ENCODE data around the gene KCTD11.
"Not testable (repeated sequence)": the region's sequence is repeated elsewhere in the genome, so short reads cannot be mapped to it uniquely, and the experiment has no call there.

KCTD11 gene

GRCh38 chr17:7357381-7357780 lies 5.4 kb downstream of the KCTD11 start:
- TF ChIP-seq CTCF (IDR thresholded peaks at IDR 0.05; ENCODE audit: low read depth, low read length) = no peak
- no peak for DNase-seq (ENCODE audit: extremely low read depth, low read depth)

- DNase-seq (ENCODE audit: extremely low read depth, low read depth) = no peak
- TF ChIP-seq CTCF (IDR thresholded peaks at IDR 0.05; ENCODE audit: low read depth, low read length) = no peak
These were observed 9.9 kb downstream of the KCTD11 start for GRCh38 chr17:7361906-7362305.

- no peak for TF ChIP-seq CTCF (IDR thresholded peaks at IDR 0.05; ENCODE audit: low read depth, low read length)
- no peak for DNase-seq (ENCODE audit: extremely low read depth, low read depth)
These were observed 11.3 kb downstream of the KCTD11 start for GRCh38 chr17:7363311-7363710.

- DNase-seq (ENCODE audit: extremely low read depth, low read depth) = not testable (repeated sequence)
These were observed 14.0 kb downstream of the KCTD11 start for GRCh38 chr17:7365963-7366362.

- no peak for TF ChIP-seq CTCF (IDR thresholded peaks at IDR 0.05; ENCODE audit: low read depth, low read length)
- no peak for DNase-seq (ENCODE audit: extremely low read depth, low read depth)
These were observed 15.1 kb downstream of the KCTD11 start for GRCh38 chr17:7367083-7367482.

- TF ChIP-seq CTCF (IDR thresholded peaks at IDR 0.05; ENCODE audit: low read depth, low read length) = no peak
- no peak for DNase-seq (ENCODE audit: extremely low read depth, low read depth)
These were observed 16.1 kb downstream of the KCTD11 start for GRCh38 chr17:7367918-7368598.

GRCh38 chr17:7368599-7368994 lies 16.6 kb downstream of the KCTD11 start:
- not testable (repeated sequence) for DNase-seq (ENCODE audit: extremely low read depth, low read depth)

- no peak for TF ChIP-seq CTCF (IDR thresholded peaks at IDR 0.05; ENCODE audit: low read depth, low read length)
- DNase-seq (ENCODE audit: extremely low read depth, low read depth) = no peak
These were observed 17.9 kb downstream of the KCTD11 start for GRCh38 chr17:7369825-7370224.

Data from AG09319 (cell line).